SH-SY5Y (cell line): ENCODE results near the gene PPP1R13L.

Experiments used
- GATA2 ChIP-seq: IDR thresholded peaks from 2 replicates; pipeline ENCODE4 v1.6.1; 2011; ENCODE audit warnings: mild to moderate bottlenecking, low read depth, low read length
- GATA3 ChIP-seq: IDR thresholded peaks from 2 replicates; pipeline ENCODE4 v1.6.1; 2011; ENCODE audit warnings: low read depth, mild to moderate bottlenecking, low read length, moderate library complexity

GRCh38 chr19:45428384-45429231 is 23.7 kb upstream of the PPP1R13L start:
- no peak for TF ChIP-seq GATA3
- TF ChIP-seq GATA2: no peak
